ENCODE measurements around the gene RPL35A.

GRCh38 chr3:197996855-197997254 lies 46.9 kb downstream of the RPL35A start:
- TF ChIP-seq CTCF (IDR thresholded peaks at IDR 0.05): no peak
- TF ChIP-seq EP300 (IDR thresholded peaks at IDR 0.05; ENCODE audit: low read depth): no peak
